MCF 10A (cell line): Measurements from ENCODE around the gene BAHCC1. TPM values are rescaled to one million over a fixed set of nuclear protein-coding genes. Genes with fewer than 3 reads are reported as not detected.

Experiments
- BruUV-seq: library from RNA; stranded (reverse); fragments of 400-500 nt; replicated peaks from 2 replicates; lab custom pipeline; 2021; lab: Mats Ljungman, UMichigan
- CTCF ChIA-PET: fragments of 300-600 bp; sonication (Branson Sonifier 250); formaldehyde crosslinking; extraction: SDS; loops from one replicate; lab custom pipeline; 2021; ENCODE audit warnings: antibody characterized with exemption, inconsistent platforms; lab: Yijun Ruan, JAX
- POLR2A ChIA-PET: fragments of 300-600, 350-650 bp; sonication (Branson Sonifier 250); formaldehyde crosslinking; extraction: SDS; loops from one replicate; lab custom pipeline; 2020; ENCODE audit warnings: antibody characterized with exemption, inconsistent platforms; lab: Yijun Ruan, JAX
- DNase-seq: peaks from one replicate; pipeline ENCODE4 v3.0.0-alpha.2; 2018; ENCODE audit not compliant: unreplicated experiment
- H3K27ac Mint-ChIP-seq: one replicate; pipeline ENCODE4 v1.8.0; 2022; ENCODE audit warnings: mild to moderate bottlenecking, low read depth, mixed read lengths; ENCODE audit not compliant: unreplicated experiment
- H3K27me3 Mint-ChIP-seq: one replicate; pipeline ENCODE4 v1.8.0; 2022; ENCODE audit warnings: mixed read lengths; ENCODE audit not compliant: insufficient read depth, unreplicated experiment
- H3K36me3 Mint-ChIP-seq: one replicate; pipeline ENCODE4 v1.8.0; 2022; ENCODE audit warnings: mild to moderate bottlenecking, moderate library complexity, mixed read lengths; ENCODE audit not compliant: insufficient read depth, unreplicated experiment
- H3K4me1 Mint-ChIP-seq: one replicate; pipeline ENCODE4 v1.8.0; 2022; ENCODE audit warnings: mixed read lengths; ENCODE audit not compliant: insufficient read depth, unreplicated experiment
- H3K4me3 Mint-ChIP-seq: one replicate; pipeline ENCODE4 v1.8.0; 2022; ENCODE audit warnings: mild to moderate bottlenecking, moderate library complexity, mixed read lengths; ENCODE audit not compliant: unreplicated experiment
- H3K9me3 Mint-ChIP-seq: one replicate; pipeline ENCODE4 v1.8.0; 2022; ENCODE audit warnings: mixed read lengths; ENCODE audit not compliant: unreplicated experiment
- intact Hi-C: fragments of 100-400 bp; cut with micrococcal nuclease; formaldehyde crosslinking; loops from 2 replicates; pipeline ENCODE4 v1.14.1; 2022
- total RNA-seq: library from RNA; stranded (reverse); gene quantifications from 2 replicates; pipeline ENCODE4 v1.2.3, GENCODE V29; 2022
- TF ChIP-seq, protein P1 (sequence below): fragments of 200-600 bp; IDR thresholded peaks from one replicate; pipeline ENCODE4 v1.8.0; 2022; ENCODE audit warnings: antibody characterized with exemption, mild to moderate bottlenecking; ENCODE audit not compliant: unreplicated experiment

Gene BAHCC1
- total RNA-seq, 1 experiment from 2014 or later = 7.4 TPM

- no peaks in the 10 kb centered on the region for H3K27me3 Mint-ChIP-seq
- no TSS peak for BruUV-seq
- H3K9me3 Mint-ChIP-seq = no peaks in the 10 kb centered on the region
- ChIA-PET CTCF (interaction anchor here (0.6 kb wide), 1 partner anchor 90 kb away, joined by 3 read pairs; no protein-coding TSS in a partner anchor), POLR2A (interaction anchor here (0.6 kb wide), 1 partner anchor 145 kb away, joined by 3 read pairs; the partner anchor contains the start of gene ACTG1)
- DNase-seq = no peak
- intact Hi-C loops = no loop called here
- no peaks in the 10 kb centered on the region for H3K36me3 Mint-ChIP-seq
- TF ChIP-seq, protein P1, sequence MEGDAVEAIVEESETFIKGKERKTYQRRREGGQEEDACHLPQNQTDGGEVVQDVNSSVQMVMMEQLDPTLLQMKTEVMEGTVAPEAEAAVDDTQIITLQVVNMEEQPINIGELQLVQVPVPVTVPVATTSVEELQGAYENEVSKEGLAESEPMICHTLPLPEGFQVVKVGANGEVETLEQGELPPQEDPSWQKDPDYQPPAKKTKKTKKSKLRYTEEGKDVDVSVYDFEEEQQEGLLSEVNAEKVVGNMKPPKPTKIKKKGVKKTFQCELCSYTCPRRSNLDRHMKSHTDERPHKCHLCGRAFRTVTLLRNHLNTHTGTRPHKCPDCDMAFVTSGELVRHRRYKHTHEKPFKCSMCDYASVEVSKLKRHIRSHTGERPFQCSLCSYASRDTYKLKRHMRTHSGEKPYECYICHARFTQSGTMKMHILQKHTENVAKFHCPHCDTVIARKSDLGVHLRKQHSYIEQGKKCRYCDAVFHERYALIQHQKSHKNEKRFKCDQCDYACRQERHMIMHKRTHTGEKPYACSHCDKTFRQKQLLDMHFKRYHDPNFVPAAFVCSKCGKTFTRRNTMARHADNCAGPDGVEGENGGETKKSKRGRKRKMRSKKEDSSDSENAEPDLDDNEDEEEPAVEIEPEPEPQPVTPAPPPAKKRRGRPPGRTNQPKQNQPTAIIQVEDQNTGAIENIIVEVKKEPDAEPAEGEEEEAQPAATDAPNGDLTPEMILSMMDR = no peak
- H3K27ac Mint-ChIP-seq = no peak overlapping the region
- no peak overlapping the region for H3K4me3 Mint-ChIP-seq
- H3K4me1 Mint-ChIP-seq = peaks cover 19% of the 10 kb centered on the region
Measured at GRCh38 chr17:81367171-81367570, 28.1 kb upstream of the BAHCC1 start.

DNA sequence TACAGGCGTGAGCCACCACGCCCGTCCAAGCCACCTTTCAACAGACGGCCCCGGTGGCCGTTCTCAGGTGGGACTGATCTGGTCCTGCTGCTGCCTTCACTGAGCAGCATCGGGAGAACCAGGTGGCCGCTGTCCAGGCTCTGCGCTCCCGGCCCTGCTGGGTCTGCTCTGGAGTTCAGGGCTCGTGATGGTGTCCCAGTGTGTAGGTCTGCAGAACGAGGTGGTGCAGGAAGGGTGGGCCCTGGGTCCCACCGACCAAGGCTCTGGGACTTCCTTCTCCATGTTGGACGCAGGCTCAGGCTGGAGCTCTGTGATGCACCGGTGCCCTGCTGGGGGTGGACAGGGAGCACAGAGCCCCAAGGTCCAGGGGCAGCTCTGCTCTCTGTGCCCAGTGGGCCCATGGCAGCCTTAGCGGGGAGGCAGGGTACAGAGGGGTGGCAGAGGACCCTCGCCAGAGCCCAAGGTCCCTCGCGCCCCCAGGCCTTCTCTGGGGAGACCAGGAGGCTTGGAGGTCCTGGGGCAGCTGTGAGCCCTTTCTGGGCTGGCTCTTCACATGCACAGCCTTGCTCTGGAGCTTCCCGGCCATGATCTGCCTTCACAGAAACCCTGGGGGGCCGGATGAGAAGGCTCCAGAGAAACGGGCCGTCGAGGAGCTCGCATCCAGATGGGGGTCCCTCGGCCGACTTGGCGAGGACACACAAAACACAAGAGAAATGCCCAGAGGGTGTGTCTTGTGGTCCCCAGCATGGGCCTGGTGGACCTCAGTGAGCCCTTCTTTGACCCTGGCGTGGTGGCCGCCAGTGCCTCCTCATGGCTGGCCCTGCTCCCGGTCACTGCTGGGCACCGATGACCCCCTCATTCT lies 26.9 kb upstream of the BAHCC1 start:
- no peak overlapping the region for H3K4me3 Mint-ChIP-seq
- H3K9me3 Mint-ChIP-seq = no peaks in the 10 kb centered on the region
- no peak for DNase-seq

GRCh38 chr17:81370294-81370693 lies 25.0 kb upstream of the BAHCC1 start:
- no peaks in the 10 kb centered on the region for H3K27me3 Mint-ChIP-seq
- DNase-seq = no peak
- intact Hi-C loops = no loop called here
- CTCF ChIA-PET = no interaction called here
- H3K4me3 Mint-ChIP-seq = no peak overlapping the region
- TF ChIP-seq, protein P1 = no peak
- peaks cover 13% of the 10 kb centered on the region for H3K4me1 Mint-ChIP-seq
- BruUV-seq = no TSS peak
- no peak overlapping the region for H3K27ac Mint-ChIP-seq
- POLR2A ChIA-PET = interaction anchor here (0.7 kb wide), 1 partner anchor 187 kb away, joined by 3 read pairs; no protein-coding TSS in a partner anchor
- H3K9me3 Mint-ChIP-seq = no peaks in the 10 kb centered on the region
- H3K36me3 Mint-ChIP-seq = no peaks in the 10 kb centered on the region

More for the DNA sequence above, 26.9 kb upstream of the BAHCC1 start:
- H3K4me1 Mint-ChIP-seq = peaks cover 23% of the 10 kb centered on the region
- no TSS peak for BruUV-seq
- H3K36me3 Mint-ChIP-seq = no peaks in the 10 kb centered on the region
- H3K27ac Mint-ChIP-seq = no peak overlapping the region
- intact Hi-C loops = no loop called here
- CTCF ChIA-PET = interaction anchor here (0.6 to 1.2 kb wide), 2 partner anchors 73 to 113 kb away, joined by 3 read pairs; no protein-coding TSS in a partner anchor
- H3K27me3 Mint-ChIP-seq = no peaks in the 10 kb centered on the region
- TF ChIP-seq, protein P1 = no peak
- POLR2A ChIA-PET = no interaction called here
